Measurements from ENCODE around the gene WDR35. TPM values are rescaled to one million over a fixed set of nuclear protein-coding genes. Genes with fewer than 3 reads are reported as not detected.
"Not testable (repeated sequence)": the region's sequence is repeated elsewhere in the genome, so short reads cannot be mapped to it uniquely, and the experiment has no call there.

The WDR35 gene
- polyA plus RNA-seq, 10 donors = 5.8 to 11.5 (median 8.3) TPM

DNA sequence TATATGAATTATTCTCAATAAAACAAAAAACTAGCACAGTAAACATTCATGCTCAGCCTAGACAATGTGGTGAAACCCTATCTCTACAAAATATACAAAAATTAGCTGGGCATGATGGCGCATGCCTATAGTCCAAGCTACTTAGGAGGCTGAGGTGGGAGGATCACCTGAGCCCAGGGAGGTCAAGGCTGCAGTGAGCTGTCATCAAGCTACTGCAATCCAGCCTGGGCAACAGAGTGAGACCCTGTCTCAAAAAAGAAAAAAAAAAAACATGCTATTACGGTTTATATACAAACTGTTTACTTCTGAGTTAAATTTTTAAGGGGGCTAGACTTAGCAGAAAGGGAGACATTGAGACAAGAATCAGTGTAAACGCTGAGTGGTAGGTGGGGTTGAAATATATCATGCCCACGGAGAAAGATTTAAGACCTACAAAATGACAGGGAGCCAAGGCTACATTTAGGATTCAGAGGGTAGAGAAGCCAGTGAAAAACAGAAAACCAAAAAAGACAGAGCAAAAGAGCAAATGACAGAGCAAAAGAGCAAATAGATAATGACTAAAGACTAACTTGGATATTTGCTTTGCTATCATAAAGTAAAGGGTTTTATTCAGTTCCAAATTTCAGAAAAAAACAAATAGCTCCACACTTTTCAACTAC lies 95.6 kb downstream of the WDR35 start:
- DNase-seq = no peak

DNA sequence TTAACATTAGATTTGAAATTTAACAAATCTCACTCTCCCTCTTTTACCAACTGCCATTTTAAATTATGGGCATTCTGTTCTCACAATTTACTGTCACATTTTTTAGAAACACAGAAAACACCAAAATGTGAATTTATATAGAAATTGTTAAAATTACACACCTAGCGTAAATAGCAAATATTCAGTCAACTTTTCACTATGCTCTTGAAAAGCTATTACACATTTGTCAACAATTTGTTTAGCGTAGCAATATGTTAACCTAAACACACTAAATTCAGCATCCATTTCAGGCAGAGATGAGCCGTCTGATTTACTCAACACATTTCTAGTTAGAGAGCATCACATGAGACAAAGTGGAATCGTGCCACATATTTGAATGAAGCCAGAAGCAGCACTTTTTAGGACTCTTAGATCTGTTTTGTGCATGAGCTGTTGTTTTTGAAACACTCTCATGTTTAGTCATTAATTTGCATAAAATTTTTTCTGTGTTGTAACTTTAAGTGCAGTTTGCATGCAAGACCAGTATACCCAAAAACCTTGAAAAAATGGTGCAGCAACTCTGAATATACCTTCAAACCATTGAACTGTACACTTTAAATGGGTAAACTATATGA lies 96.3 kb downstream of the WDR35 start:
- no peak for DNase-seq

- DNase-seq = not testable (repeated sequence)
Measured at GRCh38 chr2:19891971-19892370, 97.9 kb downstream of the WDR35 start.

DNA sequence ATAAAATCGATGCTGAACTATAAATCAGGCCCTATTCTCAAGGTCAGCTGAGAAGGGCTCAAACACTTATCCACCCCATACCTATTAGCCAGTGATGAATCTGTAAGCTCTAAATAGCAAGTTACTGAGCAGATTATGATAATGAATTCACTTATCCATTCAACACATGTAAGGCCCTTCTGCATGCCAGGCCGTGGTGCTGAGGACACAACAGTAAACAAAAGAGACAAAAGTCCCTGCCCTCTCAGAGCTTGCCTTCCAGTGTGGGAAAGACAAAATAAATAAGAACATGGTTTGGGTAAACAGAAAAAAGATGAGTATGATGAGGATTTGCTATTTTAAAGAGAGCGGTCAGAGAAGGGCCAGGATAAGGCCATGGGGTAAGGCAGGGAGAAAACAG lies 99.8 kb downstream of the WDR35 start:
- no peak for DNase-seq

DNA sequence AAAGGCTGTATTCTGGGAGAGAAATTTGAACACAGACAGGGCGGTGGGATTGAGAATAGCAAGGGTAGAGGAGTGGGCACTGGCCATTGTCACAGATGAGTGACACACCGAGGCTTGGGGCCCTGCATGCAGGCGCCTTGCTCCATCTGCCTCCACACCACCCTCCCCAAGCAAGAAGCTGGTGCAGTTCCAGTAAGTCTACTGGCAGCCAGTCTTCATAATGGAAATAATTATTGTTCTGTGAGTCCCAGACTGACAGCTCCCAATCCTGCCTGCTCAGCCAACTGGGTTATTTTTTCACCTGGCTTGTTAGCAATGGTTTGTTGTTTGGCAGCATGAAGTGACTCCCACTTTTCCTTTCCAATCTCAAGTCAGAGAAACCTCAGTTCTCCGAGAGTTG lies 101.1 kb downstream of the WDR35 start:
- no peak for DNase-seq

DNA sequence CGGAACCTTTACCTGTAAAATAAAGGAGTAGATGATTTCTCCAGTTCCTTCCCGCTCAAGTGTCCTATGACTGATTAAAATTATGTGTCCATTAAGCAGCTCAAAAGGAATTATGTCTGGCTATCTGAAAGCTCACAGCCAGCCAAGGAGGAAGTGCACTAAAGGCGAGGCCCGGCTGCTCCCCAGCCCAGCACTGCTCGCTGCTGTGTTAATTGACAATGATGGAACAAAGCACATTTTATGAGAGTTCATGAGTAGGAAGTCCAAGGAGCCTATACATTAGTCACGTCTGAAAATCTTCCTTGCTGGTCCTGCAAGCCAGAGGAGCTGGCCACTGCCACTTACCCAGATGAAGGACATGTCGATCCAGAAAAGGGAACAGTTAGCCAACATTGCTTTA lies 102.4 kb downstream of the WDR35 start:
- DNase-seq = no peak

- no peak for DNase-seq
Measured at GRCh38 chr2:19886261-19886660, 103.6 kb downstream of the WDR35 start.

DNA sequence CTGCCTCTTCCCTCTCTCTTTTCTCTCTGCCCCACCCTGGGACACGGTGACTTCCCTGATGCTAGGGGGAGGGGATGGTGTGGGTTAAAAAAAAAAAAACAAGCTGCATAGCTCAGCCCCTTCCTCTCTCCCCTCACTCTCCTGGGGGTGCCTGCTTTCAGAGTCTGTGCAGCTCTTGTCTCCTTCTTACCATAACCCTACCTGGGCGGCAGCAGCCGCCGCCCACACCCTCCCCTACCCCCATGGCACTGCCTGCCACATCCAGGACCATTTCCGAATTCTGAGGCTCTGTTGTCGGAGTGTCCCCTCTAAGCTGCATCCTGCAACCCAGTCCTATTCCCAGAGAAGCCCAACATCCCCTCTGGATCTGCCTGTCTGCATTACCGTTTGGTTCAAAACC lies 104.1 kb downstream of the WDR35 start:
- DNase-seq = no peak

DNA sequence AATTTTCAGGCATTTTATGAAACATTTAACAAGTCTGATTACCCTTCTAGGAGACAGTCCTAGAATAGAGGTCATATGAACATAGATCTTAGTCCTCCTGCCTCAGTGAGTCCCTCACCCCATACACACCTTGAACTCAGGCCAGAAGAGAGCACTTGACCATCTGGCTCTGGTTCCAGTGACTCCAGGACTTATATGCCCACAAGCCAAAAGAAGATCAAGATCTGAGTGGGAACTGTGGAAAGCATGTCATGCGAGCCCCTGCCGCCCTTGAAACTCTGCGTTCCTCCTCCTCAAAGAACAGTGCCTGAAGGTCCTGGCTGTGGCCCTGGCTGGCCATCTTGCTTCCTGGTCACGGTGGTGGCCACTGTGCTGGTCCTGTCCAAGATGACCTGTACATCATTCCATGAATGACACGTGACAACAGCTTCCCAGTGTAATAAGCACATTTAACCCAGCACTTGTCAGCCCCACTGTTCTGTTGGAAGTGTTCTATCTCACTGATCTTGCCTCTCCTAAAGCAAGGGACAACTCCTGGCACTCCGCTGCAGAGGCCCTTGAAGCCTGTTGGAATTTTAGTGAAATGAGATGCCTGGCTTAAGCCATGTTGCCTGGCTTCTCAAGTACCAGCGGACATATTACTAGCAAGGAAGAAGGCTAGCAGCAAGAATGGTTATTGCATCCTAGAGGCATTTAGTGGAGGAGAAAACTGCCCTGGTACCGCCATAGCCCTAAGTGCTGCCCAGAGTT lies 105.8 kb downstream of the WDR35 start:
- no peak for DNase-seq

DNA sequence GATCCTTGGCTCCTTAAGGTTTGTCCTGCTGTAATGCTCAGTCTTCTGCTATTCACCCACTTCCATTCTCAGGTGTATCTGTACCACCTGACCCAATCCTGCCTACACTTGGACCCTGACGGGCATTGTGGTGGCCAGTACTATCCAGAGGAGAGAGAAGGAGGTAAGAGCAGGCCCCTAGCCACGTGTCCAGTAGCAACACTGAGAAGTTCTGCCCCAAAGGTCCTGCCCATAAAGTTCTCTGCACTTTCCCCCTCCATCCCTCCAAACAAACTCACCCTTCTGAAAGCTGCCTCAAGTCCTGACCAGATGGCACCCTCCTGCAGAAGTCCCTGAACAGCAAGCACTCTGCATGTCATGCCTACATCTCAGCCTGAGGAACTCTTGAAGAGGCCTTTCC lies 106.4 kb downstream of the WDR35 start:
- DNase-seq = no peak

DNA sequence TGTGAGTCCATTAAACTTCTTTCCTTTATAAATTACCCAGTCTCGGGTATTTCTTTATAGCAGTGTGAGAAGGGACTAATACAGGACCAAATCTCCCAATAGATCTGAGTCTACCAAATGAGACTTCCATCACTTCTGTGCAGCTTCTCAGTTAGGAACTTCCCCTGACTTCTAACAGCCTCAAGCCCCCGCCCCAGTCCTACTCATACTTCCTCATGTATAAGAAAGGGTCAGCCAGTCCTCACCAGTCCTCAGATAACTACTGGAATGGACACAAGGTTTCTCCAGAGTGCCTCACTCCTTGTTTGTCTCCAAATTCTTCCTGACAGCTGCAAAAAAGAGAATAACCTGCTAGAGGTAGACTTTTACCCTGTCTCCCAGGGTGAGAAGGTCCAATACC lies 107.6 kb downstream of the WDR35 start:
- no peak for DNase-seq

DNA sequence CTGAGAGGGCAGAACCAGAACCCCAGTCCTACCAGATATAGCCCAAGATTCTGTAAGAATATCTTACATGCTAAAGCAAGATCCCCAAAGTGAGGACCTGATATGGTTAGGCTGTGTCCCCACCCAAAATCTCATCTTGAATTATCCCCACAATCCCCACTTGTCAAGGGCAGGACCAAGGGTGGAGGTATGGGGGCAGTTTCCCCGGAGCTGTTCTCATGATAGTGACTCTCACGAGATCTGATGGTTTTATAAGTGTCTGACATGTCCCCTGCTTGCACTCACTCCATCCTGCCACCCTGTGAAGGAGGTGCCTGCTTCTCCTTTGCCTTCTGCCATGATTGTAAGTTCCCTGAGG lies 108.0 kb downstream of the WDR35 start:
- DNase-seq = no peak

DNA sequence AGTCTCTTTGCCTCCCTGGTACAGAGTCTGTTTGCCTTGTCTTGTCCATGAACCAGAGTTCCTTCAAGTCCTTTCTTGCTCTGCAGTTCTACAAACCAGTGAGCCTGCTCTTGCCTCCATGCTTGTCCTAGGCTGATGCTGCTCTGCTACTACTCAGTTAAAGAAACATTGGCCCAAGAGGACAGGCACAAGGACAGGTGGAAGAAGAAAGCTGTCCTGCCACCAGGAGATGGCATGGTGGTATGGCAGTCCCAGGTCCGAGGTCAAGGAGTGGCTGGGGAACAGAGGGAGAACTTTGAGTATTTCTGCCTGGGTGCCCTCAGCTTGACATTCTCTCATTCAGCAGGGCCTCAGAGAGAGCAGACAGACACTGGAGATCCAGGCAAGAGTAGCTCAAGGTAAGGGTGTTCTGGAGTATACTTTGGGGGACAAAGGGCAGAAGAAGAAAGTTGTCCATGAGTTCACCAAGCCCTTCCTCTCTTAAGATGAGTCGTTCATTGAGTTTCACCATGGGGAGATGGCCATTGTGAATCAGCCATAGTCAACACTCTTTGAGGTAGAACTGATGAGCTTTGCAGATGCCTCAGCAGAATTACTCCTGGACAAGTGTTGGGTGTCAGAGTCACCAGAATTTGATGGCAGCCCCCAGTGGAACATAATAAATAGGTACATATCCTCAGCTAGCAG lies 108.5 kb downstream of the WDR35 start:
- no peak for DNase-seq

GRCh38 chr2:19880191-19880590 lies 109.7 kb downstream of the WDR35 start:
- not testable (repeated sequence) for DNase-seq

DNA sequence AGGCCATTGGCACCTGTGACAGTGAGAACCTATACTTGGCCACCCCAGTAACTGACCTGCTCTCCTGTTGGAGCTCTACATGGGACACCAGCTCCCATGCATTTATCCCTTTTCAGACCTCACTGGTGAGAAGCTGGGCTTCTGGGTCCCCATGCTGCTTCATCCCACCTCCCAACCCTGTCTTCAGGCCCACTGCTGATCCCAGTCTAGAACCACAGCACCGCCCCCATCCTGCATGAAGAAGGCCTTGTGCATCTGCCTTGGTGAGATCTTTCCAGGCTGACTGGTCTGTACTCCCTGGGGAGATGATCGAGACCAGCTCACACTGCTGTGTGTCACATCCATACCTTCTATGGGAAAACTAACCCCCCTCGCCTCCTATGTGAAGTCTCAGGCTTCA lies 110.8 kb downstream of the WDR35 start:
- DNase-seq = no peak

GRCh38 chr2:19878268-19879046 lies 111.4 kb downstream of the WDR35 start:
- no peak for DNase-seq

- DNase-seq = no peak
Measured at GRCh38 chr2:19876751-19877150, 113.2 kb downstream of the WDR35 start.

DNA sequence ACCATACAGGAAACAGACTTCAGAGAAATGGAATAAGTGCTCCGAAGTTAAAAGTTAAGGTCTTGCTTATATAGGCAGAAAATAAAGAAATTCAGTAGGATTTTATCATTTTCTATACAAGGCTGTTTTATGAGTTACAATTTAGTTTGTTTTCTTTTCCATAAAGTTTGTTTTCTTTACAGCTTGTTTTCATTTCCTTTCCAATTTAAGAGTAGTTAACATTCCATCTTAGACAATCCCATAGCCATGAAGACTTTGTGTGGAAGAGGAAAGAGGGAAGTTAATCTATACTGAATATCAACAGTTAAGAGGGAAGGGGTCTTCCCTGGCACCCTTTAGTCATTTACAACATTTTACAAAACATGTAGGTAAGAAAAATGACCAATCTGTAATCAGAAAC lies 114.6 kb downstream of the WDR35 start:
- no peak for DNase-seq

DNA sequence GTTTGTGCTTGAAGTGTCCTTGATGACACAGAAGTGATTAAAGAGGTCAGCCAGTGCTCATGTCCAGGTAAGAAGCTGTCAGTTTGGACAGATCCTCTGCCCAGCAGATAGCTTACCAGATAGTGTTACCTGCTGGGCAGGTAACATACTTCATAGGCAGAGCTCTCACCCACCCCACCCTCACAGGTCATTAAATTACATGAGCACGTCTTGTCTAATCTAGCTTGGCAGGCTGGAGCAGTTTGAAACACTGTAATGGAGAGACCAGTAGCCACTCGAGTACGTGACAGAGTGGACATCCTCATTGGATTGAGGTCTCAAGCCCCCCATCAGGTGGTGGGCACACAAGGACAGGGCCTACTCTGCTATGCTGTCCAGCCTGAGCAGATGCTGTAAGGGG lies 115.2 kb downstream of the WDR35 start:
- no peak for DNase-seq

DNA sequence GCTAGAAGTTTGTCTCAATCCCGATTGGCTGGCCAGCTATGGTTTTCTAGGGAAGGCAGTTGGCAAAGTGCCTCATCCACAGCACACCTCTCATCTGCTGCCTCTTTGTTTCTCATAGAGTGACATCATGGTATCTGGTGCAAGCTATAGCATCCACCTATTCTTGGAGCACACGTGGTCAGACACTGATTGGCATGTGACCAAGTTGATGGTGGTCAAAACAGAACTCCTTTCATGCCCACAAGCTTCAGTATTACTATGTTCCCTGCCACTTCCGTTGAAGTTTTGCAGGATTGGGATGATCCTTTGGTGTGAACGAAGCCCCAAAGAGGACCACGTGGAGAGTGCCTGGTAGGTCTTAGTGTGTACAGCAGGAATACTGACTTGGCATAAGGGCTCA lies 116.9 kb downstream of the WDR35 start:
- DNase-seq = no peak

DNA sequence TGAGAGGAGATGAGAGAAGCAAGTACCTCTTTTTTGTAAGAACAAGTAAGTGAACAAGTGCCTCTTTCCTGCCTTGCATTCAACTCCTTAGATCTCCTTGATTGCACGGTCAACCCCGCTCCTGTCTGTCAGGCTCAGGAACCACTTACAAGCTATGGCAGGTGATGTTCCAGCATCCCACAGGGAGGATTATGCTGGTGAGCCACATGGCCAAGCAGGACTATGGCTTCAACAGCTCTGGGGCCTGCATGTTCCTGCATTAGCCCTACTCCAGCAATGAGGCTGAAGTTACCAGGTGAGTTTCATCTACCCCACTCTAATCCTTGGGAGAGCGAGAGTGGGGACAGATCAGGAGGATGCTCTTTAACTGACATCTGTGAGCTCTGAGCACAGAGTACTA lies 117.6 kb downstream of the WDR35 start:
- no peak for DNase-seq

DNA sequence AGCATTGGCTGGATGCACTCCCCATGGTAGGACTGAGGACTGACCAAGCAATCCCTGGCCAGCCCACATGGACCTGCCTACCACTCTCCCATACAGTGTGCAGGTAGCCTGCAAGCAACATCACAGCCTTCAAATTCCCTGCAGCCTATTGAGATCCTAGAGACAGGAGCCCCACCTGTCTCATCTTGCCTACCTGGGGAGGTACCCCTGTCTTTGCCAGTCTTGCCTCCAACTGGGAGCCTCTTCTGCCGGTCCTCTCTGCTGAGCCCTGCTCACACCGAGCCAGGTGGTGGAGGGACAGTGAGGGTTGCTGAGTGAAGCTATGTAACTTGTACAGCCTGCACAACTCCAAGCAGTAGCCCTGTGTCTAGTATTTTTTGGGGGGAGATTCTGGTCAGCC lies 118.1 kb downstream of the WDR35 start:
- no peak for DNase-seq

All from muscle of back (tissue), 11 donors.